Measurements from ENCODE around the gene SLC17A3.

SLC17A3 gene

DNA sequence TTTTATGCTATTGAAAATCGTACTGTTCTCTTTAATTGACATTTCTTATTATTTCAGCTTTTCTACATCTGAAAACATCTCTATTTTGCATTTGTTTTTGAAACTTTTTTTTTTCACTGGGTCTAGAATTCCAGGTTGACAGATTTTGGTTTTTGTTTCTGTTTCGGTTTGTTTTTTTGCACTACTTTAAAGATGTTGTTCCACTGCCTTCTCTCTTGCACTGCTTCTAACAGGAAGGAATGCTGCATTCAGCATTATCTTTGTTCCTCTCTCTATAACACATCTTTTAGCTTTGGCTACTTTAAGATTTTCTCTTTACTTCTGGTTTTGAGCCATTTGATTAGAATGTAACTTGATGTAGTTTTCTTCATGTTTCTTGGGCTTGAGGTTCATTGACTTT, 22.1 kb downstream of the SLC17A3 start:
- no peak for DNase-seq (ENCODE audit: extremely low read depth, low read depth)
- no peak overlapping the region for H3K4me3 ChIP-seq (replicated peaks; ENCODE audit: low read depth, low read length)
- TF ChIP-seq, protein P1, sequence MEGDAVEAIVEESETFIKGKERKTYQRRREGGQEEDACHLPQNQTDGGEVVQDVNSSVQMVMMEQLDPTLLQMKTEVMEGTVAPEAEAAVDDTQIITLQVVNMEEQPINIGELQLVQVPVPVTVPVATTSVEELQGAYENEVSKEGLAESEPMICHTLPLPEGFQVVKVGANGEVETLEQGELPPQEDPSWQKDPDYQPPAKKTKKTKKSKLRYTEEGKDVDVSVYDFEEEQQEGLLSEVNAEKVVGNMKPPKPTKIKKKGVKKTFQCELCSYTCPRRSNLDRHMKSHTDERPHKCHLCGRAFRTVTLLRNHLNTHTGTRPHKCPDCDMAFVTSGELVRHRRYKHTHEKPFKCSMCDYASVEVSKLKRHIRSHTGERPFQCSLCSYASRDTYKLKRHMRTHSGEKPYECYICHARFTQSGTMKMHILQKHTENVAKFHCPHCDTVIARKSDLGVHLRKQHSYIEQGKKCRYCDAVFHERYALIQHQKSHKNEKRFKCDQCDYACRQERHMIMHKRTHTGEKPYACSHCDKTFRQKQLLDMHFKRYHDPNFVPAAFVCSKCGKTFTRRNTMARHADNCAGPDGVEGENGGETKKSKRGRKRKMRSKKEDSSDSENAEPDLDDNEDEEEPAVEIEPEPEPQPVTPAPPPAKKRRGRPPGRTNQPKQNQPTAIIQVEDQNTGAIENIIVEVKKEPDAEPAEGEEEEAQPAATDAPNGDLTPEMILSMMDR (IDR thresholded peaks at IDR 0.05; ENCODE audit: low read depth, low read length, missing control alignments) = no peak

DNA sequence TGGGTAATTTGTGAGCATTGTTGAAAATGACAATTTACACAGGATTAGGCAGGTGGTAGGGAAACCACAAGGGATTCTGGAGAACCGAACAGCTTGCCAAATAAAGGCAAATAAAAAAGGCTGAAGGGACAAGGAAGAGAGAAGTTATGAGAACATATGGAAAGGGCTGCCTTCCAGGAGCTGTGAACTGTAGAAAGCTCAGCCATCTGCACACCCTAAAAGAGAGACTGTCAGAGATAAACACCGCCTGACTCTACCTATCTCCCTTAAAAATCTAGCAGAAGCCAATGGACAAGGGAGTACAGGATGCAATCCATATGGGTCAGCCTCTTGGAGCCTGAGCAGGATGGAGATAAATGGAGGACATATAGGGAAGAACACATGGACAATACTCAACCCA, 29.5 kb downstream of the SLC17A3 start:
- no peak overlapping the region for H3K4me3 ChIP-seq (replicated peaks; ENCODE audit: low read depth, low read length)
- no peak for DNase-seq (ENCODE audit: extremely low read depth, low read depth)
- TF ChIP-seq, protein P1 (IDR thresholded peaks at IDR 0.05; ENCODE audit: low read depth, low read length, missing control alignments) = no peak

DNA sequence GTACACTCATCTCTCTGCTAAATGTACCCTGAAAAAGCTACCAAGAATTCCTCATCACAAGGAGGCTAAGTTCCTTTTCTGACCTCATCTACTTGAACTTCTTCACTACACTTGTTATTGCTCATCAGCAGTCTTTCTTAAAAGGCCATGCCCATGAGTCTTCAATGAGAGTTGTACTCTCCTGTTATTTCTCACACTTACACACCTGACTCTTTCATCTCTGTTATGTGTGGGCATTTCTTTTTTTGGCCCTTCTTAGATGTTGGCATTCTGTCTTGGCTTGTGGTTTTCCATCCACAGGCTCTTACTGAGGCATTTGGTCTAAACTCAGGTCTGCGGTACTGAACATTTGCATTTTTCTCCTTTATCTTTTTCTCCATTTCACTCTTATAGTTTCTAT, 31.5 kb downstream of the SLC17A3 start:
- DNase-seq (ENCODE audit: extremely low read depth, low read depth) = no peak
- TF ChIP-seq, protein P1 (IDR thresholded peaks at IDR 0.05; ENCODE audit: low read depth, low read length, missing control alignments) = no peak
- no peak overlapping the region for H3K4me3 ChIP-seq (replicated peaks; ENCODE audit: low read depth, low read length)

DNA sequence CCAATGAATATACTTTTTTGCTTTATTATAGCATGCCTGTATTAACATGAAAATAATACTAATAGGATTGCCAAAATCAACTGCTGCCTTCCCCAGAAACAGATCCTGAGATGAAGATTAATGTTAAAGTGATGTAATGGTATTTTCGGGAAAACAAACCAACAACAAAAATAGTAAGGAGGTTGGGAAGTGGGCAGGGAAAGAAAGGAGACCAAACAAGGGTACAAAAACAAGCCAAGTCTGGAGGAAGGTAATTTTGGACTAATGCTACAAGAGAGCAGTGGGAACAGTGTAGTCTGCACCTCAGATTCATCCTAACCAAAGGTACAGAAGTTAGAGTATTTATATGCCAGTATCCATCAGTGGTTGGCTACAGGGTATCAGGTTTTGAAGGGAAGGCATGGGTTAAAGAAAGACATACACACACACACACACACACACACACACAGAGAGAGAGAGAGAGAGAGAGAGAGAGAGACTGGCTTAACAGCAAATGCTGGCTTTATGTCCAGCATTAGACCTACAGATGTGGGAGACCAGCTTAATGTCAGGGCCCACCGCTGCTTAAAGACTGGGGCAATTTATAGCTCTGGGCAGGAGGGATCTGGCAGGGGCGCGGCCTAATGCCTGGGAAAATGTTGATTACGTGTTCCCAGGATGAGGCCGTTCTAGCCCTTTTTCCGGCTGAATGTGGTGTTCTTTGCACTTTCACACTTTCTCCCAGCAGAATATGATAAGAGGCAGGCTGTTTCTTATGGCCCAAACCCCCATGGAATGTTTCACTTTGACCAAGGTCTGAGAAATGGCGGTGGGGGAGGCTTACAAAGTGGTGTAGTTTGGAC, 38.4 kb downstream of the SLC17A3 start:
- H3K4me3 ChIP-seq (replicated peaks; ENCODE audit: low read depth, low read length) = no peak overlapping the region
- no peak for DNase-seq (ENCODE audit: extremely low read depth, low read depth)
- TF ChIP-seq, protein P1 (IDR thresholded peaks at IDR 0.05; ENCODE audit: low read depth, low read length, missing control alignments) = no peak

DNA sequence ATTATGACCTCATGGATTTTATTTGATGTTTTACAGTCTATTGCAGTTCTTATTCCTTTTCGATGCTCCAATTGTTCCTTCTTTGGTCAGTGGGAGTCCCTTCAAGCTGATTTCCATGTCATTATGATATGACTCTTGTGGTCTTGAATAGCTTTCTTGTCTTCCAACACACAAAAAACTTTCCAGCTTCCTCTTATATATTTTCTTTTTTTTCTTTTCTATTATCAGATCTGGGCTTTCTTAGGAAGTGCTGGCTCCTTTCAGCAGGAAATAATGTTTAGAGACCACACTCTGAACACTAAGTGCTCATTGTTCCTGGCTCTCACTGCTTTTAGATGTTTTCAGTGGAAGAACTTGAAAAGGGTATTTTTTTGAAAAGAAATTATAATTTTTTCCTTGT, 39.1 kb downstream of the SLC17A3 start:
- TF ChIP-seq, protein P1 (IDR thresholded peaks at IDR 0.05; ENCODE audit: low read depth, low read length, missing control alignments) = no peak
- no peak overlapping the region for H3K4me3 ChIP-seq (replicated peaks; ENCODE audit: low read depth, low read length)
- no peak for DNase-seq (ENCODE audit: extremely low read depth, low read depth)

DNA sequence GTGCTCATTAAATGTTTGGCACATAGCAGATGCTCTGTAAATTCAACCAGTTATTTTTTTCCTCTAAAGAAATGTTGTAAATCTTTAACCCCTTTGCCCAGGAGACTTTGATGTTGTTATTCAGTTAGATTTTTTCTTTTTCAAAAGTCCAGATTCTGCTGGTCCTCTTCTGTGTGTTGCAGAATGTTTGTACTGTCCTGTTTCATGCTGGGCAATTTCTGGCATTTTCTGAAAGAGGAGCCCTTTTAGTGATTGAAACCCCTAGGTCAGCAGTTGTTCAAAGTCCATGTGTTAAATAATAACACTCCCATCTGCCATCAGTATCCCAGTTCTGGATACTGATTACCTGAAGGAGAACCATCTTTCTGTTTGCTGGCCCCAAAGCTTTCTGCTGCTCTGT, 40.9 kb downstream of the SLC17A3 start:
- H3K4me3 ChIP-seq (replicated peaks; ENCODE audit: low read depth, low read length) = no peak overlapping the region
- TF ChIP-seq, protein P1 (IDR thresholded peaks at IDR 0.05; ENCODE audit: low read depth, low read length, missing control alignments) = no peak
- DNase-seq (ENCODE audit: extremely low read depth, low read depth) = no peak
